DOHH2 (cell line): ENCODE results near the gene MECP2.

ENCODE experiments used
- H3F3A ChIP-seq: fragments of 200-600 bp; sonication (generic), shearing (Covaris generic); 2 replicates; pipeline ENCODE4 v1.6.0; 2016; ENCODE audit warnings: antibody characterized with exemption, mild to moderate bottlenecking; ENCODE audit not compliant: control insufficient read depth, insufficient read depth
- H3K27ac ChIP-seq: fragments of 200-600 bp; sonication (generic); 2 replicates; pipeline ENCODE4 v1.5.1; 2014; ENCODE audit warnings: low read depth, mild to moderate bottlenecking, low read length, moderate library complexity
- H3K27me3 ChIP-seq: fragments of 200-600 bp; sonication (generic); 2 replicates; pipeline ENCODE4 v1.6.1; 2014; ENCODE audit warnings: mild to moderate bottlenecking, low read length, mixed read lengths; ENCODE audit not compliant: control insufficient read depth
- H3K36me3 ChIP-seq: fragments of 200-600 bp; sonication (generic); 2 replicates; pipeline ENCODE4 v1.6.1; 2014; ENCODE audit warnings: mild to moderate bottlenecking, low read length, moderate library complexity, mixed read lengths; ENCODE audit not compliant: control insufficient read depth
- H3K4me1 ChIP-seq: fragments of 200-600 bp; sonication (generic); 2 replicates; pipeline ENCODE4 v1.6.1; 2014; ENCODE audit warnings: mild to moderate bottlenecking, low read length, mixed read lengths; ENCODE audit not compliant: control insufficient read depth
- H3K4me2 ChIP-seq: fragments of 200-600 bp; sonication (generic); 2 replicates; pipeline ENCODE4 v1.6.0; 2014; ENCODE audit warnings: mild to moderate bottlenecking, low read length, moderate library complexity
- H3K4me3 ChIP-seq: fragments of 200-600 bp; sonication (generic); 2 replicates; pipeline ENCODE4 v1.5.1; 2014; ENCODE audit warnings: mild to moderate bottlenecking, low read length, mixed read lengths
- H3K79me2 ChIP-seq: fragments of 200-600 bp; sonication (generic); 2 replicates; pipeline ENCODE4 v1.6.1; 2014; ENCODE audit warnings: mild to moderate bottlenecking, low read length, mixed read lengths; ENCODE audit not compliant: control insufficient read depth
- H3K9me2 ChIP-seq: fragments of 200-600 bp; sonication (generic); replicated peaks from 2 replicates; pipeline ENCODE4 v1.6.1; 2014; ENCODE audit warnings: mild to moderate bottlenecking, low read length, mixed read lengths; ENCODE audit not compliant: control insufficient read depth
- H3K9me3 ChIP-seq: fragments of 200-600 bp; sonication (generic); 2 replicates; pipeline ENCODE4 v1.6.1; 2014; ENCODE audit warnings: antibody characterized with exemption, low read length, mixed read lengths; ENCODE audit not compliant: control insufficient read depth, insufficient read depth
- H4K20me1 ChIP-seq: fragments of 200-600 bp; sonication (generic); 2 replicates; pipeline ENCODE4 v1.6.0; 2014; ENCODE audit warnings: low read depth, mild to moderate bottlenecking, antibody characterized with exemption, low read length, moderate library complexity; ENCODE audit not compliant: control insufficient read depth, insufficient read depth
- CTCF ChIP-seq: fragments of 200-600 bp; sonication (generic); IDR thresholded peaks from one replicate; pipeline ENCODE4 v1.5.1; 2014; ENCODE audit warnings: antibody characterized with exemption, mild to moderate bottlenecking, low read depth, low read length; ENCODE audit not compliant: poor library complexity, severe bottlenecking
- EZH2phosphoT487 ChIP-seq: fragments of 200-600 bp; sonication (generic); IDR thresholded peaks from 2 replicates; pipeline ENCODE4 v1.6.1; 2017; ENCODE audit warnings: borderline replicate concordance, mild to moderate bottlenecking, antibody characterized with exemption, low read length, moderate library complexity, mixed read lengths

The MECP2 gene

GRCh38 chrX:154010330-154011087 is 87.0 kb downstream of the MECP2 start:
- Histone ChIP-seq H3K79me2 (no peaks in the 10 kb centered on the region), H3K4me2 (no peak overlapping the region), H3K4me3 (no peak overlapping the region), H3K27me3 (no peaks in the 10 kb centered on the region), H3K9me3 (no peaks in the 10 kb centered on the region), H3K4me1 (peaks cover 18% of the 10 kb centered on the region), H3K9me2 (no peaks in the 10 kb centered on the region), H3K36me3 (peaks cover 48% of the 10 kb centered on the region), H3F3A (no peaks in the 10 kb centered on the region), H3K27ac (no peak overlapping the region), H4K20me1 (no peaks in the 10 kb centered on the region)
- TF ChIP-seq CTCF (no peak), EZH2phosphoT487 (no peak)

- Histone ChIP-seq H3K27me3 (no peaks in the 10 kb centered on the region), H3K4me1 (peaks cover 28% of the 10 kb centered on the region), H3K36me3 (peaks cover 40% of the 10 kb centered on the region), H3K9me3 (no peaks in the 10 kb centered on the region), H3F3A (no peaks in the 10 kb centered on the region), H3K27ac (no peak overlapping the region), H4K20me1 (no peaks in the 10 kb centered on the region), H3K9me2 (no peaks in the 10 kb centered on the region), H3K4me2 (no peak overlapping the region), H3K4me3 (no peak overlapping the region), H3K79me2 (no peaks in the 10 kb centered on the region)
- TF ChIP-seq CTCF = no peak
- TF ChIP-seq EZH2phosphoT487 = no peak
Measured at GRCh38 chrX:154008521-154008920, 89.0 kb downstream of the MECP2 start.

GRCh38 chrX:154006947-154007346 is 90.6 kb downstream of the MECP2 start:
- H3K4me3 ChIP-seq = no peak overlapping the region
- H3K9me2 ChIP-seq = no peaks in the 10 kb centered on the region
- no peaks in the 10 kb centered on the region for H3F3A ChIP-seq
- H3K27me3 ChIP-seq = no peaks in the 10 kb centered on the region
- no peaks in the 10 kb centered on the region for H3K9me3 ChIP-seq
- H4K20me1 ChIP-seq = no peaks in the 10 kb centered on the region
- H3K27ac ChIP-seq = no peak overlapping the region
- H3K36me3 ChIP-seq = peaks cover 24% of the 10 kb centered on the region
- H3K79me2 ChIP-seq = no peaks in the 10 kb centered on the region
- TF ChIP-seq CTCF (no peak), EZH2phosphoT487 (no peak)
- H3K4me2 ChIP-seq = no peak overlapping the region
- H3K4me1 ChIP-seq = peaks cover 31% of the 10 kb centered on the region
